Lung (tissue), 12 donors: ENCODE results near the gene B3GNT3. TPM values are rescaled to one million over a fixed set of nuclear protein-coding genes. Genes with fewer than 3 reads are reported as not detected.

Experiments
- ATAC-seq: fragments of 200-7000 bp; cut with Tn5 transposase; one replicate; pipeline ENCODE4 v1.9.1; 2020; ENCODE audit warnings: moderate number of reproducible peaks; ENCODE audit not compliant: insufficient read depth, low FRiP score
- DNase-seq, 3 donors: peaks; one replicate each; pipeline ENCODE4 v3.0.0-alpha.2; 2013 to 2017
- H3K27ac ChIP-seq, 2 donors: one replicate each; pipeline ENCODE4 v1.5.1; 2013; ENCODE audit warnings: mild to moderate bottlenecking in 2 of 2, moderate library complexity in 2 of 2, control low read depth in 1 of 2, inconsistent platforms in 1 of 2, low read depth in 1 of 2, low read length in 1 of 2
- H3K27me3 ChIP-seq, 3 donors: one replicate each; pipeline ENCODE4 v1.5.1; 2013; ENCODE audit warnings: low read length in 2 of 3; ENCODE audit not compliant: control insufficient read depth in 3 of 3, insufficient read depth in 3 of 3
- H3K36me3 ChIP-seq, 4 donors: one replicate each; pipeline ENCODE4 v1.5.1; 2013; ENCODE audit warnings: low read length in 4 of 4, mild to moderate bottlenecking in 1 of 4, moderate library complexity in 1 of 4; ENCODE audit not compliant: control insufficient read depth in 4 of 4, insufficient read depth in 4 of 4
- H3K4me1 ChIP-seq, 5 donors: one replicate each; pipeline ENCODE4 v1.5.1; 2013; ENCODE audit warnings: low read length in 5 of 5, mild to moderate bottlenecking in 2 of 5, moderate library complexity in 1 of 5; ENCODE audit not compliant: control insufficient read depth in 5 of 5, insufficient read depth in 5 of 5
- H3K4me3 ChIP-seq: one replicate; pipeline ENCODE4 v1.5.1; 2013; ENCODE audit warnings: mild to moderate bottlenecking, control low read depth, moderate library complexity
- H3K9ac ChIP-seq, 2 donors: one replicate each; pipeline ENCODE4 v1.5.1; 2013; ENCODE audit warnings: low read length in 2 of 2, control low read depth in 1 of 2; ENCODE audit not compliant: insufficient read depth in 1 of 2
- H3K9me3 ChIP-seq, 4 donors: one replicate each; pipeline ENCODE4 v1.5.1; 2013; ENCODE audit warnings: low read length in 3 of 4, mild to moderate bottlenecking in 1 of 4, moderate library complexity in 1 of 4; ENCODE audit not compliant: control insufficient read depth in 4 of 4, insufficient read depth in 3 of 4
- WGBS, 2 donors: extraction: QIAGEN DNeasy Blood & Tissue Kit; methylation state at CpG; one replicate each; pipeline ENCODE4 v1.1.7; 2013; 5-methylcytosine and 5-hydroxymethylcytosine counted together
- polyA plus RNA-seq, 2 donors: library from polyadenylated mRNA; stranded (reverse); fragments of 200-250 nt; gene quantifications; one replicate each; pipeline ENCODE4 v1.2.1, GENCODE V29; 2013
- total RNA-seq, 2 donors: library from RNA; depleted of rRNA in 1 of 2; stranded (reverse); fragments of >200 nt in 1 of 2; gene quantifications; one replicate each; pipeline ENCODE4 v1.2.1, GENCODE V29; 2014 to 2021
- TF ChIP-seq, protein P1 (sequence below): IDR thresholded peaks from 2 replicates; pipeline ENCODE4 v1.5.1; 2012; ENCODE audit warnings: mild to moderate bottlenecking; ENCODE audit errors: control extremely low read depth, extremely low read depth
- donor health status: control.
- donor health status: control.
- donor health status: Bipolar disorder and iron deficiency.
- donor health status: healthy.
- donor health status: DM: yes; HTN: yes; CAD: no.

Gene B3GNT3
- total and polyA plus RNA-seq, 4 donors, result 1.00 to 3.0 (median 2.0) TPM

- ATAC-seq, result no peak
- no peak overlapping the region for H3K27ac ChIP-seq
Measured at GRCh38 chr19:17749912-17750317, 45.0 kb upstream of the B3GNT3 start.

GRCh38 chr19:17751103-17751911 is 43.6 kb upstream of the B3GNT3 start, which contains the start of gene FCHO1:
FCHO1 (plus strand) TSS chr19:17751477; CDS start chr19:17755165, 3,688 bp downstream.
- no peaks in the 10 kb centered on the region for H3K27me3 ChIP-seq
- H3K9me3 ChIP-seq, result no peaks in the 10 kb centered on the region
- ATAC-seq (no peak), DNase-seq (no peak)
- TF ChIP-seq, protein P1, sequence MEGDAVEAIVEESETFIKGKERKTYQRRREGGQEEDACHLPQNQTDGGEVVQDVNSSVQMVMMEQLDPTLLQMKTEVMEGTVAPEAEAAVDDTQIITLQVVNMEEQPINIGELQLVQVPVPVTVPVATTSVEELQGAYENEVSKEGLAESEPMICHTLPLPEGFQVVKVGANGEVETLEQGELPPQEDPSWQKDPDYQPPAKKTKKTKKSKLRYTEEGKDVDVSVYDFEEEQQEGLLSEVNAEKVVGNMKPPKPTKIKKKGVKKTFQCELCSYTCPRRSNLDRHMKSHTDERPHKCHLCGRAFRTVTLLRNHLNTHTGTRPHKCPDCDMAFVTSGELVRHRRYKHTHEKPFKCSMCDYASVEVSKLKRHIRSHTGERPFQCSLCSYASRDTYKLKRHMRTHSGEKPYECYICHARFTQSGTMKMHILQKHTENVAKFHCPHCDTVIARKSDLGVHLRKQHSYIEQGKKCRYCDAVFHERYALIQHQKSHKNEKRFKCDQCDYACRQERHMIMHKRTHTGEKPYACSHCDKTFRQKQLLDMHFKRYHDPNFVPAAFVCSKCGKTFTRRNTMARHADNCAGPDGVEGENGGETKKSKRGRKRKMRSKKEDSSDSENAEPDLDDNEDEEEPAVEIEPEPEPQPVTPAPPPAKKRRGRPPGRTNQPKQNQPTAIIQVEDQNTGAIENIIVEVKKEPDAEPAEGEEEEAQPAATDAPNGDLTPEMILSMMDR, result no peak
- H3K4me3 ChIP-seq, result no peak within 1 kb of the TSS
- no peaks in the 10 kb centered on the region for H3K36me3 ChIP-seq
- 21 to 40% methylated on average over 27 to 28 of the region's 28 CpGs for WGBS, 2 donors
- H3K27ac ChIP-seq, result no peak within 1 kb of the TSS
- no peak within 1 kb of the TSS for H3K9ac ChIP-seq
- peaks cover 0 to 10% (median 4%) of the 10 kb centered on the region in 5 donors for H3K4me1 ChIP-seq

More at GRCh38 chr19:17749912-17750317, 45.0 kb upstream of the B3GNT3 start:
- DNase-seq, result no peak
- H3K4me3 ChIP-seq, result no peak overlapping the region
- H3K27me3 ChIP-seq, result no peaks in the 10 kb centered on the region
- no peak overlapping the region for H3K9ac ChIP-seq
- TF ChIP-seq, protein P1, result no peak
- 41 to 44% methylated on average over 8 of the region's 8 CpGs for WGBS, 2 donors
- no peaks in the 10 kb centered on the region for H3K36me3 ChIP-seq
- peaks cover 0 to 8% (median 4%) of the 10 kb centered on the region in 5 donors for H3K4me1 ChIP-seq
- H3K9me3 ChIP-seq, result no peaks in the 10 kb centered on the region

DNA sequence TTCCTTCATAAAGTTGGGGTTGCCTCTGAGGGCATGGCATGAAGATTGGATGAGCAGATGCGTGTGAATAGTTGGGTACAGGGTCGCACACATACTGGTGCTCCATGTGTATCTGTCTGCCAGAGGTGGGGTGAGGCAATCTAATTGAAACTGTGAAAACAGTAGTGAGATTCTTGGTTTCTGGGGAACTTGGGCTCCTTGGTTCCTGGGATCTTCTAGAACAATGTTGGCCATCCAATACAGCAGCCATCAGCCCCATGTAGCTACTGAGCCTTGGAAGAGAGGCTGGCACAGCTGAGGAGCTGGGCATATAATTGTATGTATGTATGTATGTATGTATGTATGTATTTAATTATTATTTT is 43.0 kb upstream of the B3GNT3 start:
- H3K9me3 ChIP-seq, result no peaks in the 10 kb centered on the region
- TF ChIP-seq, protein P1, result no peak
- no peak for DNase-seq
- no peak for ATAC-seq
- no peaks in the 10 kb centered on the region for H3K27me3 ChIP-seq
- no peak overlapping the region for H3K27ac ChIP-seq
- no peaks in the 10 kb centered on the region for H3K36me3 ChIP-seq
- H3K4me3 ChIP-seq, result no peak overlapping the region
- 28 to 54% methylated on average over 2 of the region's 2 CpGs for WGBS, 2 donors
- H3K4me1 ChIP-seq, result peaks cover 0 to 10% (median 4%) of the 10 kb centered on the region in 5 donors
- no peak overlapping the region for H3K9ac ChIP-seq
